Head of caudate nucleus (tissue), 42 donors: ENCODE data around the gene SFT2D1.

Experiments
- DNase-seq, 42 donors: peaks; one replicate each; pipeline versions ENCODE4 v3.0.0 to v3.0.0-alpha.2; 2020 to 2021; ENCODE audit warnings: mixed read lengths in 7 of 42
- intact Hi-C: fragments of 100-400 bp; cut with DNase I; formaldehyde crosslinking; loops from one replicate; pipeline ENCODE4 v1.15.0; 2022

The SFT2D1 gene

GRCh38 chr6:166296035-166296883, 46.1 kb downstream of the SFT2D1 start:
- DNase-seq: peak in 10 of 42 donors; percentile 17 to 76 (median 58)
- intact Hi-C loops: no loop called here

DNA sequence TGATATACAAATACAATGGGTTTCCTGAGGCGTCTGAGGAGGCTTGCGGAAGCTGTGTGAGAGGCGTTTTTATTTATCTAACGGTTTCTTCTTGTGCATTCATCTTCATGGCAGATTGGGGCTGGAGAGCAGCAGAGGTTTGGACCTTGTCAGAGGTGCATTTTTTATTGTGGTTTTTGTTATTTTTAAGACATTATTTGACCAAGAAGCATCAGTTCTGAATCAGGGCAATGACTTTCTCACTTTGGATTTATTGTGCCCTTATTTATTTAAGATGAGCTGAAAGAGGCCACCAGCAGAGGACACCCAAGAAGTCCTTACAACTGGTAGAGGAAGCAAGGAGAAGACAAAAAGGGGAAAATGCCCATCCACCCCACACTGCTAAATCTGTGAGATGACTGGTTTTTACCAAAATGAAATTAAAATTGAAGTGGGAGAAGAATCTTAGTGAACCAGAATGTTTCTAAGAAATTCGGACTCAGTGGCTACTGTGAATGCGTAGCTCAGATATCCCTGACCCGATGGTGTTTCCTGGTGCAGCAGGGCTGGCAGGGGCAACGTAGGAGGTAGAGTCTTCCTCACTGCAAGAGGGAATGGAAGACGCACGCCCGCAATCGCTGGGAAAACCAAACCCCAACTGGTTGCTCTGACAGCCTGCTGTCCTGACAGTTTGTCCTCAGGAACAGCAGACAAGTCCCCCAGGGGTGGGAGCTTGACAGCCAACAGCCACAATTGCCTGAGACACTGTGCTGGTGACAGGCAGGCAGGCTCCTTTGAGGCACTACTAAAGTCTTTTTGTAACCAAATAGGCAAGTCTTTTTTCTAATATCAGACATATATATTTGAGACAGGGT, 48.4 kb downstream of the SFT2D1 start:
- DNase-seq: peak in 3 of 42 donors; percentile 23 to 73 (median 47)
- intact Hi-C loops: no loop called here

DNA sequence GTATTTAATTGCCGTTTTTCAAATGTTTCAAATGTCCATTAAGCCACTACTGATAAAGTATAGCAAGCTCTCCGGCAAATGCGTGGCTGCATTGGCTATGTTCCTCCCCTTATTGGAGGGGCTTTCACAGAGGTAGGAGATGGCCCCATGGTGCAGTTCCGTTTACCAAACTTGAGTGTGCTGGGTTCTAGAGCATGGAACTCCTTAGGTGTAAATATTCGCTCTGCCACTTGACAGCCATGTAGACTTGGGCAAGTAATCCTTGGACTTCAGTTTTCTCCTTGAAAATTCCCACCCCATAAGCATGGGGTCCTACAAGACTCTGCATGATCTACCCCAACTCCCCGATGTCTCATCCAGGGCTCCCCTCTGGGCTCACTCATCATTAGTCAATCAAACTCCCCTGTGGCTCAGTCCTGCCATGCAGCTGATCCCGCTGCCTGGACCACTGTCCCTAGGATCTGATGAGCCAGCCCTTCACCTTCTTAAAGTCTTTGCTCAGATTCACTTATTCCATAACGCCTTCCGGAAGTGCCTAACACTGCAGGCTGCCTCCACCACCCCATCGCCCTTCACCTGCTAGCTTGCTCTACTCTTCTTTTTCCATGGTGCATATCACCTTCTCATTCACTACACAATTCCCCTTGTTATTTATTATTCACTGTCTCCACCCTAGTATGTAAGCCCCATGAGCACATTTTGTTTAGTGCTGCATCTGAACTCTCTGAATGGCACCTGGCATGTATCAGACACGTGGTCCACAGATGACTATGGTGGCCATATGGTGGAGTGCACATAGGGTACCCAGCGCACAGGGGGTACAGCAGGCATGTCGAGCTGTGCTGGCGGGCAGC, 52.9 kb downstream of the SFT2D1 start:
- intact Hi-C loops: no loop called here
- peak in 1 of 42 donors; percentile 27 for DNase-seq

GRCh38 chr6:166286839-166287271, 55.5 kb downstream of the SFT2D1 start:
- intact Hi-C loops: no loop called here

DNA sequence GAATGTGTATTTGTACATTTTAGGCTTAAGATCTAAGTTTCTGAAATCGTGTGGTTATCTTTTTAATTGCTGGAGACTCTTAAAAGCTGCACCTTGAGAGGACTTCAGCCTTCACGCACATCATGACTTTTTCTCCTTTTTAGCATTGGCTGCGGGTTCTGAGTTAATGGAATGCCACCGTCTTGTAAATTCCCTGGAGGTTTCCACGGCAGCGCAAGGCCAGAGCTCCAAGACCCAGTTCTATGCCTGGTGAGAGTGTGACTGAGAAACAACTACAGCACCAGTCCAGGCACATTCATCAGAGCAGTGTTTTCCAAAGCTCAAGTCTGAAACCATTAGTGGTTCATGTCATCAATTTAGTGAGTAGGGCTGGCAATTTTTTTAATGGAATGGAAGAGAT, 57.1 kb downstream of the SFT2D1 start:
- peak in 2 of 42 donors; percentile 36 to 39 for DNase-seq
- intact Hi-C loops: no loop called here

More at GRCh38 chr6:166286839-166287271, 55.5 kb downstream of the SFT2D1 start:
- peak in 1 of 42 donors; percentile 35 for DNase-seq

- intact Hi-C loops: no loop called here
- DNase-seq: peak in 1 of 42 donors; percentile 10
Measured at GRCh38 chr6:166284640-166285039, 57.7 kb downstream of the SFT2D1 start.

DNA sequence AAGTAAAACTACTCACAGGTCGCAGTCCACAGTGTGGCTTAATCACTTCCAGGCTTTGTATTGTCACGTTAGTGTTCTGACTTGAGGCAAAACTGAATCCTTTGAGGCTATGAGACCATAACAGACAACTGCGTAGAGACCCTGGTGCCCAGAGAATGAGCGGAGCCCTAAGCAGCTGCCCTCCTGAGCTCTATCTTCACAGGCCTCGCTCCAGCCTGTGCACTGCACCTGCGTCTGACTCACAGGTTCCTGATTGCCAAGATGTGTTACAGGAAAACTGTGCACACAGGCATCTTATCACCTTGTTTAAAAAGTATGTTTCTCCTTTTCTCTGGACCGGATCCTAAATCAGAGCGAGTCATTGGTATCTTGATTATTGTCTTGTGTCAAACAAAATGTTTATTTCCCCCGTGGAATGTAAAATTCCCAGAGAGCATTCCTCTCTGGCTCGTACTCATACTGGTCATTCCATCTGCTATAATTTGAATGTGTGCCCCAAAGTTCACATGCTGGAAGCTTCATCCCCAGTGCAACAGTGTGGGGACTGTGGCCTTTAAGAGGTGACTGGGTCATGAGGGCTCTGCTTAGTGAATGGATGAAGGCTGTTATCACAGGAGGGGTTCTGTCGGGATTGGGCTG, 59.8 kb downstream of the SFT2D1 start:
- intact Hi-C loops: no loop called here
- peak in 1 of 42 donors; percentile 16 for DNase-seq

DNA sequence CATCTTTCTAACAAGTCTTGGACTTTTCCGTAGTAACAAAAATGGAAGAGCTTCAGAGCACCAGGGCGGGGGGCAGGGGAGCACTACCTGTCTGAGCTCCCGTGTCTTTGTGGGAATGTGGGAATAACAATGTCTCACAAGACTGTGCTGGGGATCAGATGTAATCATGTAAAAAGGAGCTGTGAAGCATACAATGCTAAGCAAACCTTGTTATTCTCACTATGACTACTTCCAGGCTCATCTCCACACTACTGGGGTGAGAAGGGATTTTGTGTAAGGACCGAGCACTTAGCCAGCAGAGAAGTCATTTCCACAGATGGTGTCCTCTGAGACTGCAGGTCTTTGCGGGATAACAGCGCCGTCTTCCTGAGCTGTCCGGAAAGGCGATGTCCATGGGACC, 61.2 kb downstream of the SFT2D1 start:
- intact Hi-C loops: no loop called here
- DNase-seq: no peak

DNA sequence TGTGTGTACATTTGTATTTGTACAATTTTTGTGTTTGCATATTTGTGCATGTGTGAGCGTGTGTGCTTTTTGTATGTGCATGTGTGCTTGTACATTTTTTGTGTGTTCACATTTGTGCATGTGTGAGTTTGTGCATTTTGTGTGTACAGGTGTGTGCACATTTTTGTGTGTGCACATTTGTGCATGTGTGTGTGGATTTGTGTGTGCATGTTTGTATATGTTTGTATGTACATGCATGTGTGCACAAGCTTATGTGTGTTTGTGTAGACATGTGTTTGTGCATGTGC, 63.0 kb downstream of the SFT2D1 start:
- DNase-seq: peak in 1 of 42 donors; percentile 3
- intact Hi-C loops: loop anchor here (5.0 kb wide), 1 partner anchor 123 kb away; no protein-coding TSS in a partner anchor

GRCh38 chr6:166278579-166279392, 63.6 kb downstream of the SFT2D1 start:
- DNase-seq: peak in 1 of 42 donors; percentile 4
- intact Hi-C loops: loop anchor here (5.0 kb wide), 1 partner anchor 124 kb away; no protein-coding TSS in a partner anchor

DNA sequence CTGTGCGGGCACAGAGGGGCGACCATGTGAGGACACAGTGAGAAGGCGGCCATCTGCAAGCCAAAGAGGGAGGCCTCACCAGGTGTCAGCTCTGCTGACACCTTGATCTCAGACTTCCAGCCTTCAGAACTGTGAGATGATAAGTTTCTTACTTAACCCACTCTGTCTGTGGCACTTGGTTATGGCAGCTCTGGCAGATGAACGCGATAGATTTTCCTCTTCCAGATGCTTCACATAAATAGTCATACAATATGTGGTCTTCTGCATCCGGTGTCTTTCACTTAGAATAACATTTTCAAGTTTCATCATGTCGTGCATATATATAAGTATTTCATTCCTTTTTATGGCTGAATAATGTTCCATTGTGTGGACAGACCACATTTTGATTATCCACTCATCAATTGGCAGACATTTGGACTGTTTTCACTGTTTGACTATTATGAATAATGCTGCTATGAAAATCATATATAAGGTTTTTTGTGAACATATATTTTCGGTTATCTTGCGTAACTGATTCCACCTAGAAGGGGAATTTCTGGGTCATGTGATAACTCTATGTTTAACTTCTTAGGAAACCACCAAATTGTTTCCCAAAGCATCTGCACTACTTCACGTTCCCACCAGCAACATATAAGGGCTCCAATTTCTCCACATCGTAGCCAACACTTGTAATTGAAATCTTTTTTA, 64.3 kb downstream of the SFT2D1 start:
- intact Hi-C loops: loop anchor here (5.0 kb wide), 1 partner anchor 124 kb away; no protein-coding TSS in a partner anchor
- DNase-seq: no peak

DNA sequence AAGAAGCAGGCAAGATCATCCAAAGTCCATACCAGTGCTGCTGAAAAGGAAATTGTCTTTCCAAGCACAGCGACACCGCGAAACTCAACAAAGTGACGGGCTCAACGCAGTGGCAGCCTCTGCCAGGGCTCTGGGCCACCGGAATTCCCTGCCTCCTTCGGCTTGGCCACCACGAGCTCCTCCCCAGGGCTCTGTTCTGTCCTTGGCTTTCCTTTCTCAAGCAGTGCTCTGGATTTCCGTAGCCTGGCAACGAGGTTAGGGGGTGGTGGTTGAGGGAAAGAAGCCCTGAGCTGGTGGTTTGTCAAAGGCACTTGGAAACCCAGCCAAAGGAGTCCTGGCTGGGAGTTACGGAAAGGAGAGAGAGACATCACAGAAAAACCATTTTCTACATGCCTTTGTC, 65.3 kb downstream of the SFT2D1 start:
- intact Hi-C loops: loop anchor here (5.0 kb wide), 1 partner anchor 125 kb away; no protein-coding TSS in a partner anchor
- DNase-seq: peak in 41 of 42 donors; percentile 46 to 88 (median 69)

GRCh38 chr6:166275714-166276166, 66.6 kb downstream of the SFT2D1 start:
- intact Hi-C loops: loop anchor here (5.0 kb wide), 1 partner anchor 127 kb away; no protein-coding TSS in a partner anchor
- peak; percentile 60 to 93 (median 86) for DNase-seq

DNA sequence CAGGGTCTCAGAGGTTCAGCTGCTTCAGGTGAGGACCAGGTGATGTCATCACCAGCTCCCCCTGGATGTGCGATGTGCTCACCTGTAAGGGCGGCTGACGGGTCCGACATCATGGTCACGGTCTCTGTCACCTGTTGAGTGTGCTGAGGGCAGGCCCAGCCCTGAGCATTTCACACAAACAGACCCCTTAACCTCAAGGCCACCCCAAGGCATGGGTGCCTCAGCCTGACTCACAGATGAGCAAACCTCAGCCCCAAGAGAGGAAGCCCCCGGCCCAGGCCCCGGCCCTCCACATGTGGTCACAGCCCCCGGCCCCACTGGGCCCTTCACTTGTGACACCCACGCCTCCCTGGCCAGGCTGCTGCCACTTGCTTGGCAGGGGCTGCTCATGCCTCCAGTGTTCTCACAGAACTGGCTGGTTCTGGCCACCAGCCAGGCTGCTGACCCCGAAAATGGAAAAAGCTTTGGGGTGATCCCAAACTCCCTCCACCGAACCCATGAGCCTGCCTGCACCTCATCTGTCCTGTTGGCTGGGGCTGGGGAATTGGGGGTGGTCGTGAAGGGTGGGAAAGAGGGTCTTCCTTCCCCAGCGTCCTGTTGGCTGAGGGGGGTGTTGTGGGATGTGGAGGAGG, 67.5 kb downstream of the SFT2D1 start:
- intact Hi-C loops: loop anchor here (5.0 kb wide), 2 partner anchors 112 to 127 kb away; no protein-coding TSS in a partner anchor
- peak in 1 of 42 donors; percentile 41 for DNase-seq

DNA sequence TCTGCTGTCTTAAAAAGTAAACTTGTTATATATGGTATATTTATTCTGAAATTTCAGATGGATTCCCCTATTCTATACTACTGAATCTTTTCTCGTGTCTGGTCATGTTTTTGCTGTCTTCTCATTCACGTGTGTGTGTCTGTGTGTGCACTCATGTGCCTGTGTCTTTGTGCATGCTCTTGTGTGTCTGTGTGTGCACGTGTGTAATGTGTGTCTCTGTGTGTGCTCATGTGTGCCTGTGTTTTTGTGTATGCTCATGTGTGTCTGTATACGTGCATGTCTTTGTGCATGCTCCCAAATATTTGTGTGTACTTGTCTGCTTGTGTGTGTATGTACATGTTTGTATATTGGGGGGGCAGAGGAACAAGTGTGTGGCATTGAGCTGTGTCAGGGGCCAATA, 68.2 kb downstream of the SFT2D1 start:
- no peak for DNase-seq
- intact Hi-C loops: loop anchor here (5.0 kb wide), 1 partner anchor 113 kb away; no protein-coding TSS in a partner anchor

- intact Hi-C loops: loop anchor here (5.0 kb wide), 1 partner anchor 116 kb away; no protein-coding TSS in a partner anchor
- no peak for DNase-seq
Measured at GRCh38 chr6:166271376-166271765, 71.0 kb downstream of the SFT2D1 start.
